HS-5 (cell line): ENCODE results near the gene POU2F2.
A peak's percentile ranks its signal among the peaks of the same experiment; 100 is the strongest.
"Not testable (repeated sequence)": the region's sequence is repeated elsewhere in the genome, so short reads cannot be mapped to it uniquely, and the experiment has no call there.

Source experiments
- DNase-seq: peaks from one replicate; pipeline ENCODE4 v3.0.0-alpha.2; 2012; ENCODE audit warnings: low read depth

POU2F2 gene

GRCh38 chr19:42124386-42124901 is 7.8 kb downstream of the POU2F2 start:
- no peak for DNase-seq

GRCh38 chr19:42123765-42124164 is 8.5 kb downstream of the POU2F2 start:
- no peak for DNase-seq

- no peak for DNase-seq
Measured at GRCh38 chr19:42122691-42123607, 9.3 kb downstream of the POU2F2 start.

- DNase-seq = peak; percentile 83
Measured at GRCh38 chr19:42121656-42122069, 10.6 kb downstream of the POU2F2 start.

GRCh38 chr19:42121036-42121621 is 11.1 kb downstream of the POU2F2 start:
- DNase-seq = no peak

GRCh38 chr19:42120276-42120980 is 11.8 kb downstream of the POU2F2 start:
- no peak for DNase-seq

GRCh38 chr19:42117076-42117475 is 15.2 kb downstream of the POU2F2 start:
- no peak for DNase-seq

- no peak for DNase-seq
Measured at GRCh38 chr19:42116308-42117075, 15.8 kb downstream of the POU2F2 start.

GRCh38 chr19:42115705-42116104 is 16.5 kb downstream of the POU2F2 start:
- no peak for DNase-seq

- DNase-seq = no peak
Measured at GRCh38 chr19:42115219-42115618, 17.0 kb downstream of the POU2F2 start.

- DNase-seq = no peak
Measured at GRCh38 chr19:42114412-42114811, 17.8 kb downstream of the POU2F2 start.

GRCh38 chr19:42113641-42114348 is 18.5 kb downstream of the POU2F2 start:
- peak; percentile 98 for DNase-seq

- DNase-seq = peak; percentile 79
Measured at GRCh38 chr19:42111811-42112210, 20.4 kb downstream of the POU2F2 start.

- DNase-seq = peak; percentile 94
Measured at GRCh38 chr19:42111384-42111783, 20.9 kb downstream of the POU2F2 start.

- no peak for DNase-seq
Measured at GRCh38 chr19:42110658-42111057, 21.6 kb downstream of the POU2F2 start.

GRCh38 chr19:42109896-42110295 is 22.4 kb downstream of the POU2F2 start:
- DNase-seq = no peak

- DNase-seq = peak; percentile 64
Measured at GRCh38 chr19:42108527-42109389, 23.5 kb downstream of the POU2F2 start.

- no peak for DNase-seq
Measured at GRCh38 chr19:42105368-42105767, 26.9 kb downstream of the POU2F2 start.

- no peak for DNase-seq
Measured at GRCh38 chr19:42102877-42103276, 29.4 kb downstream of the POU2F2 start.

- not testable (repeated sequence) for DNase-seq
Measured at GRCh38 chr19:42100241-42100640, 32.0 kb downstream of the POU2F2 start.
